Upper lobe of left lung (tissue), 6 donors: ENCODE measurements around the gene LRRC56. TPM values are rescaled to one million over a fixed set of nuclear protein-coding genes. Genes with fewer than 3 reads are reported as not detected.
A peak's percentile ranks its signal among the peaks of the same experiment; 100 is the strongest.

Experiments
- ATAC-seq, 2 donors: fragments of 200-7000 bp; cut with Tn5 transposase; one replicate each; pipeline ENCODE4 v1.9.1; 2022; ENCODE audit warnings: mild to moderate bottlenecking in 2 of 2, moderate library complexity in 2 of 2; ENCODE audit not compliant: low FRiP score in 2 of 2
- DNase-seq, 2 donors: peaks; one replicate each; pipeline ENCODE4 v3.0.0-alpha.2; 2019 to 2020
- H3K27ac ChIP-seq, 4 donors: fragments of 200-600 bp; sonication (generic); one replicate each; pipeline ENCODE4 v1.5.1; 2016 to 2019
- H3K27me3 ChIP-seq, 4 donors: fragments of 200-600 bp; sonication (generic); one replicate each; pipeline ENCODE4 v1.5.1; 2017 to 2019
- H3K36me3 ChIP-seq, 4 donors: fragments of 200-600 bp; sonication (generic); one replicate each; pipeline ENCODE4 v1.5.1; 2016 to 2019
- H3K4me1 ChIP-seq, 4 donors: fragments of 200-600 bp; sonication (generic); one replicate each; pipeline ENCODE4 v1.5.1; 2018 to 2019
- H3K4me3 ChIP-seq, 4 donors: fragments of 200-600 bp; sonication (generic); one replicate each; pipeline ENCODE4 v1.5.1; 2017 to 2019; ENCODE audit warnings: mild to moderate bottlenecking in 2 of 4, moderate library complexity in 1 of 4
- H3K9me3 ChIP-seq, 4 donors: fragments of 200-600 bp; sonication (generic); one replicate each; pipeline ENCODE4 v1.5.1; 2018 to 2019
- CTCF ChIP-seq, 6 experiments: fragments of 450-650 bp in 4 of 6; fragments of 200-600 bp in 2 of 6; sonication (generic) in 2 of 6; IDR thresholded peaks; one replicate each; pipeline ENCODE4 v1.5.1; 2016 to 2019; ENCODE audit warnings: antibody characterized with exemption in 6 of 6
- EP300 ChIP-seq, 4 donors: sonication (generic); formaldehyde crosslinking; IDR thresholded peaks; one replicate each; pipeline ENCODE4 v1.5.1; 2017; ENCODE audit warnings: antibody characterized with exemption in 4 of 4, control low read depth in 2 of 4
- POLR2A ChIP-seq, 4 donors: fragments of 450-650 bp; IDR thresholded peaks; one replicate each; pipeline ENCODE4 v1.5.1; 2016 to 2017; ENCODE audit warnings: antibody characterized with exemption in 4 of 4, mild to moderate bottlenecking in 2 of 4
- POLR2AphosphoS5 ChIP-seq, 2 donors: sonication (generic); formaldehyde crosslinking; IDR thresholded peaks; one replicate each; pipeline ENCODE4 v1.5.1; 2017; ENCODE audit warnings: antibody characterized with exemption in 2 of 2
- WGBS, 2 donors: methylation state at CpG; one replicate each; pipeline ENCODE4 v1.1.5; 2017 to 2018; 5-methylcytosine and 5-hydroxymethylcytosine counted together
- total RNA-seq, 6 donors: library from RNA; depleted of rRNA in 4 of 6; stranded (reverse); fragments of >200 nt in 4 of 6; gene quantifications; one replicate each; pipeline versions ENCODE4 v1.1.0 to v1.2.1, GENCODE V29; 2016 to 2021
- donor health status: DM: no; HTN: no; CAD: no; lungs with moderate emphysema.
- donor health status: DM: no; HTN: yes; CAD: no; lungs with severe emphysema.

LRRC56 gene
- total RNA-seq, 6 donors from 2014 or later = 3.5 to 11.5 (median 5.8) TPM

GRCh38 chr11:530960-531831 lies 6.1 kb upstream of the LRRC56 start:
- Histone ChIP-seq H3K36me3 (peaks cover 5 to 30% (median 22%) of the 10 kb centered on the region in 4 donors), H3K27me3 (no peaks in the 10 kb centered on the region), H3K27ac (no peak overlapping the region), H3K4me3 (no peak overlapping the region), H3K4me1 (peaks cover 12 to 31% (median 15%) of the 10 kb centered on the region in 4 donors), H3K9me3 (no peaks in the 10 kb centered on the region)
- no peak for ATAC-seq
- WGBS, 2 donors = 90 to 94% methylated on average over 11 to 20 of the region's 28 CpGs
- peak in 1 of 2 donors; percentile 74 for DNase-seq
- no peak for TF ChIP-seq POLR2AphosphoS5 (IDR thresholded peaks at IDR 0.05)
- TF ChIP-seq POLR2A (IDR thresholded peaks at IDR 0.05) = no peak
- TF ChIP-seq EP300 (IDR thresholded peaks at IDR 0.05) = no peak
- no peak for TF ChIP-seq CTCF (IDR thresholded peaks at IDR 0.05)

GRCh38 chr11:531919-532526 lies 5.3 kb upstream of the LRRC56 start:
- Histone ChIP-seq H3K9me3 (no peaks in the 10 kb centered on the region), H3K27ac (no peak overlapping the region), H3K36me3 (peaks cover 5 to 30% (median 22%) of the 10 kb centered on the region in 4 donors), H3K4me1 (peaks cover 19 to 39% (median 24%) of the 10 kb centered on the region in 4 donors), H3K4me3 (no peak overlapping the region), H3K27me3 (no peaks in the 10 kb centered on the region)
- ATAC-seq (no peak), DNase-seq (no peak)
- no peak for TF ChIP-seq POLR2A (IDR thresholded peaks at IDR 0.05)
- TF ChIP-seq POLR2AphosphoS5 (IDR thresholded peaks at IDR 0.05) = no peak
- TF ChIP-seq CTCF (IDR thresholded peaks at IDR 0.05) = no peak
- TF ChIP-seq EP300 (IDR thresholded peaks at IDR 0.05) = no peak
- WGBS, 2 donors = 81 to 84% methylated on average over 15 to 17 of the region's 18 CpGs

- no peaks in the 10 kb centered on the region for H3K9me3 ChIP-seq
These were observed 4.8 kb upstream of the LRRC56 start for GRCh38 chr11:532527-532985.

GRCh38 chr11:532986-533585 lies 4.2 kb upstream of the LRRC56 start:
- ATAC-seq (no peak), DNase-seq (peak in 1 of 2 donors; percentile 83)
- no peak overlapping the region for H3K27ac ChIP-seq
- no peak overlapping the region for H3K4me3 ChIP-seq
- TF ChIP-seq POLR2A (IDR thresholded peaks at IDR 0.05) = no peak
- no peak for TF ChIP-seq POLR2AphosphoS5 (IDR thresholded peaks at IDR 0.05)
- no peak for TF ChIP-seq CTCF (IDR thresholded peaks at IDR 0.05)
- no peak for TF ChIP-seq EP300 (IDR thresholded peaks at IDR 0.05)
- no peaks in the 10 kb centered on the region for H3K27me3 ChIP-seq
- H3K36me3 ChIP-seq = peaks cover 5 to 30% (median 22%) of the 10 kb centered on the region in 4 donors
- H3K4me1 ChIP-seq = peaks cover 29 to 49% (median 34%) of the 10 kb centered on the region in 4 donors
- H3K9me3 ChIP-seq = no peaks in the 10 kb centered on the region
- WGBS, 2 donors = 90 to 95% methylated on average over 13 to 33 of the region's 33 CpGs

More at GRCh38 chr11:532527-532985, 4.8 kb upstream of the LRRC56 start:
- 83 to 93% methylated on average over 21 to 23 of the region's 23 CpGs for WGBS, 2 donors
- H3K27me3 ChIP-seq = no peaks in the 10 kb centered on the region
- H3K36me3 ChIP-seq = peaks cover 5 to 30% (median 22%) of the 10 kb centered on the region in 4 donors
- H3K27ac ChIP-seq = no peak overlapping the region
- peaks cover 24 to 44% (median 29%) of the 10 kb centered on the region in 4 donors for H3K4me1 ChIP-seq
- ATAC-seq (no peak), DNase-seq (peak in 1 of 2 donors; percentile 86)
- H3K4me3 ChIP-seq = no peak overlapping the region
- no peak for TF ChIP-seq CTCF (IDR thresholded peaks at IDR 0.05)
